ENCODE measurements around the gene TENM3.
"Not testable (repeated sequence)": the region's sequence is repeated elsewhere in the genome, so short reads cannot be mapped to it uniquely, and the experiment has no call there.

The TENM3 gene

GRCh38 chr4:182802621-182803020 lies 559.4 kb downstream of the TENM3 start:
- no peak for DNase-seq

- DNase-seq, result no peak
Observed at GRCh38 chr4:182803235-182803634, 560.0 kb downstream of the TENM3 start.

GRCh38 chr4:182804131-182804530 lies 560.9 kb downstream of the TENM3 start:
- no peak for DNase-seq

- DNase-seq, result no peak
Observed at GRCh38 chr4:182805321-182805720, 562.1 kb downstream of the TENM3 start.

- no peak for DNase-seq
Observed at GRCh38 chr4:182805750-182806149, 562.5 kb downstream of the TENM3 start.

GRCh38 chr4:182806259-182807252 lies 563.4 kb downstream of the TENM3 start:
- DNase-seq, result peak; percentile 80

GRCh38 chr4:182807346-182807745 lies 564.1 kb downstream of the TENM3 start:
- peak; percentile 10 for DNase-seq

GRCh38 chr4:182807767-182808548 lies 564.8 kb downstream of the TENM3 start:
- DNase-seq, result no peak

GRCh38 chr4:182808673-182809416 lies 565.6 kb downstream of the TENM3 start:
- no peak for DNase-seq

GRCh38 chr4:182809417-182810102 lies 566.4 kb downstream of the TENM3 start:
- peak; percentile 8 for DNase-seq

- DNase-seq, result no peak
Observed at GRCh38 chr4:182810103-182810615, 567.0 kb downstream of the TENM3 start.

GRCh38 chr4:182812916-182813315 lies 569.7 kb downstream of the TENM3 start:
- DNase-seq, result no peak

- DNase-seq, result not testable (repeated sequence)
Observed at GRCh38 chr4:182814065-182814464, 570.9 kb downstream of the TENM3 start.

- no peak for DNase-seq
Observed at GRCh38 chr4:182818926-182819730, 575.9 kb downstream of the TENM3 start.

GRCh38 chr4:182819751-182820150 lies 576.5 kb downstream of the TENM3 start:
- no peak for DNase-seq

GRCh38 chr4:182822554-182822953 lies 579.4 kb downstream of the TENM3 start:
- no peak for DNase-seq

- DNase-seq, result no peak
Observed at GRCh38 chr4:182823576-182823975, 580.4 kb downstream of the TENM3 start.

GRCh38 chr4:182825003-182825402 lies 581.8 kb downstream of the TENM3 start:
- DNase-seq, result no peak

GRCh38 chr4:182825786-182826185 lies 582.6 kb downstream of the TENM3 start:
- DNase-seq, result no peak

- DNase-seq, result no peak
Observed at GRCh38 chr4:182826391-182826790, 583.2 kb downstream of the TENM3 start.

- no peak for DNase-seq
Observed at GRCh38 chr4:182827166-182827565, 584.0 kb downstream of the TENM3 start.
